HG03280 (cell line): Measurements from ENCODE around the gene ADRA1B.
"Not testable (repeated sequence)": the region's sequence is repeated elsewhere in the genome, so short reads cannot be mapped to it uniquely, and the experiment has no call there.

Experiments
- ATAC-seq: cut with Tn5 transposase; IDR thresholded peaks from one replicate; pipeline ENCODE4 v1.9.1; 2021; ENCODE audit warnings: mild to moderate bottlenecking, moderate library complexity; ENCODE audit not compliant: unreplicated experiment

The ADRA1B gene

DNA sequence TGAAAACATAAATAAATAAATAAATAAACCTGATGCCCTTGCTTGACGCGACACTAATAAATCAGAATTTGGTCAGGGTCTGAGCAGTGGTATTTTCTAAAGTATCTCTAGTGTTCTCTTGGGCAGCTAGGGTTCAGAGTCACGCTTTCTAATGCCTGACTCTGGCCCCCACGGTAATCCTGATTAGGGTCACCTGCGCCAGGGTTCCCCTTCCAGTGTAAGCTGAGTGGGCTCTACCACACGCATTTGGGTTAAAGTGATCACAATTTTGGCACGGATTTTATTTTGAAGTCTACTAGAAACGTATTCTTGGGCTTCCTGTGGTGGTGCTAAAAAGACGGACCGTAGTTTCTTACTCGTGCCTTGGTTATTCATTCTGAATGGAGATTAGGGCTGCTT, 93.3 kb downstream of the ADRA1B start:
- ATAC-seq, result peak; percentile 5

DNA sequence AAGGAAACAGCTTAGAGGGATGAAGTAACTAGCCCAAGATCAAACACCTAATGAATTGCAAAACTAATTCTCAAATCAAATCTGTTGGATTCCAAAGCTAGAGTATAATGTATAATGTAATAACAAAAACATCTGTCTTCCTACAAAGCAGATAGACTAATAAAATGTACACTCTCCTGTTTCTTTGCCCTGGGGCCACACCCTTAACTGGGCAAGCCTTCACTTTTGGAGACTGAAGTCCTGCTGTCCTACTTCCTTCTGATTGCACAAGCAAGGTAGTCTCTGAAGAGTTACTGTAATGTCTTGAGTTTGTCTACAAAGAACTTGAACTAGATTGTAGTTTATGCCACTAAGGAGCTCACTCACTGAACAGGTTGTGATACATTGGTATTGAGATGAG, 95.2 kb downstream of the ADRA1B start:
- no peak for ATAC-seq

DNA sequence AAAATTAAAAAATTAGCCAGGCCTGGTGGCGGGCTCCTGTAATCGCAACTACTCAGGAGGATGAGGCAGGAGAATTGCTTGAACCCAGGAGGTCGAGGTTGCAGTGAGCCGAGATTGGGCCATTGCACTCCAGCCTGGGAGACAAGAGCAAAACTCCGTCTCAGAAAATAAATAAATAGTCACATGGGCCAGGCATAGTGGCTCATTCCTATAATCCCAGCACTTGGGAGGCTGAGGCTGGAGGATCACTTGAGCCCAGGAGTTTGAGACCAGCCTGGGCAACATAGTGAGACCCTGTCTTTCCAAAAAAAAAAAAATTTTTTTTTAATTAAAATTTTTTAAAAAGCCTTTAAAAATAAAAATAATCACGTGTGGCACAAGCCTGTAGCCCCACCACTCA, 97.9 kb downstream of the ADRA1B start:
- ATAC-seq, result not testable (repeated sequence)

DNA sequence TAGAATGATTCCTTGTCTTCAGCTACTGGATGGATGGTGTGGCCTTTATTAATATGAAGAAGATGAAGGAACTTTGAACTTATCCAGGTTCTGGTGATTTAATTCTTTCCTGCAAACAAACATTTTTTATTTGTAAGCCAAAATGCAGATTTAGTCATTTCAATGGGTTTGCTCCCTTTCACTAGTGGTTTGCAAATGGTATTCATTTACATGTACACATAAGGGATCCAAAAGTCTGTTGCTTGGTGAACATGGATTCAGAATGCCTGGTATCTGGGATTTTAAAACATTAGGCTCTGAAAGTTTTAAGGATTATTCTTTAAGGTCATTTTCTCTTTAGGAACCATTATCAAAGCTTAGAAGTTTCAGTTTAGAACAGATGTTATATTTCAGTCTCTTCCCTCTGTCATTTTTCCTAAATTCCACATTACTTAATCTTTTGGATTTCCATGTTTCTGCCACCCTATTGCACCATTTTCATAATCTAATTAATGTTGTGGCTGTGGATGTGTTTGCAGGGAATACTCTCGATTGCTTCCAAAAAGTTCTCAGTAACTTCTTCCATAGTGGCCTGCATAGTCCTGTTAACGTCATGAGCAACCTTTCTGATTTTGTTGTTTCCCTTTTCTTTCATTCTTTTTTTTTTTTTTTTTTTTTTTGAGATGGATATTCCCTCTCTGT, 102.8 kb downstream of the ADRA1B start:
- no peak for ATAC-seq

DNA sequence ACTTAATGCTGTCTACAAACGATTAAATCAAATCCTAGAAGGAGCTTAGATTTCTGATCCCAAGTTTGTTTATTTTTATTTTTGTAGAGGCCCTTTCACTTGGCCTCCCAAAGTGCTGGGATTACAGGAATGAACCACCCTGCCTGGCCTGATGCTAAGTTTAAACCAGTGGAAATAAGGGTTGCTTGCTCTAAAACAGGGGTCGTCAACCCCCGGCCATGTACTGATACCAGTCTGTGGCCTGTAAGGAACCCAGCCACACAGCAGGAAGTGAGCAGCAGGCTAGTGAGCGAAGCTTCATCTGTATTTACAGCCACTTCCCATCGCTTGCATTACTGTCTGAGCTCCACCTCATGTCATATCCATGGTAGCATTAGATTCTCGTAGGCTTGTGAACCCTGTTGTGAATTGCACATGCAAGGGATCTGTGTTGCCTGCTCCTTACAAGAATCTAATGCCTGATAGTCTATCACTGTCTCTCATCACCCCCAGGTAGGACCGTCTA, 104.0 kb downstream of the ADRA1B start:
- ATAC-seq, result no peak

DNA sequence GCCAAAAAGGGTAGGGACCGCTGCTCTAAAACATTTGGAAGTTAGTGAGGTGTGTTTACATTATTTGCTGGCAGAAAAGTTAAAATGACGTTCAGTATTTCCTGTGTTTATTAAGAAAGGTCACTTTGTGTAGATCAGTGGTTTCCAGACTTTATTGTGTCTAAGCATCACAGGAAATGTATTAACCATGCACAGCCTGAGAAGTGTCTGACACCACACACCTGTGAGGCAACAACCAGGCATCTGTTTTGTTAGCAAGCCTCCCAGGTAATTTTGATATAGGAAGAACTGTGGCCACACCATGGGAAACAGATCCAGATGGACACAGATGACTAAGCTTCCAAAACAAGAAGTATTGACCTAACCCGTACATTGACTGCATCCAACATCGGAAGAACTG, 104.7 kb downstream of the ADRA1B start:
- no peak for ATAC-seq

DNA sequence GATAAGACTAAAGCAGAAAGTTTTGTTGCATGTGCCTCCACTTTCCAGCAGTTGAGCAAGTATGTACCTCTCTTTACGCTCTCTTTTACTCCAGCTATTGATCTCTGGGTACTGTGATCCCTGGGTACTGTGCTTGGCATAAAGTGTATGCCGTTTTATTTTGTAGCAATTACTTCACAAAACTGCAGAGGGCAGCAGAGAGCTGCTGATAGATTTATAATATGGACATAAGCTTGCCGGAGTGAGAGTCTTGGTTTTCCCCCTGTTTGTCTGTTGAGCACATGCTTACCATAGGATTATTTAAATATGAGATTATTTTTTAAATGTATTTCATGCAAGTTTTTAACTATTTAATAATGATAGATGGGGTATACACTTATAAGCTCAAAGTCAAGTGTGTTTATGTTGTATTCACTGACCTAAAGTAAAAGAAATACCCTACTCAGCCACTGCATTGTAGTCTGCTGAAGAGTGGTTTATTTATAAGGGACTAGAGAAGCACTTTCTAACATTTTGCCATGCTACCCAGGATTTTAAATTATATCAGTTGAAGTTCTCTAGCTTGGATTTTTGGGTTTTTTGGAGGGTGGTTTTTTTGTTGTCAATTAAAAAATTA, 105.7 kb downstream of the ADRA1B start:
- peak; percentile 91 for ATAC-seq
